Endometrial microvascular endothelial cells (primary cell): ENCODE data around the gene FAM114A1. TPM values are rescaled to one million over a fixed set of nuclear protein-coding genes. Genes with fewer than 3 reads are reported as not detected.
"Not testable (repeated sequence)": the region's sequence is repeated elsewhere in the genome, so short reads cannot be mapped to it uniquely, and the experiment has no call there.

Experiments used
- in situ Hi-C: cut with HindIII; loops from 2 replicates; pipeline ENCODE4 v1.10.0; 2017; ENCODE audit warnings: low sequenced_read_pairs, low pct_unique_long_range_greater_than_20kb; ENCODE audit errors: inconsistent ontology term
- total RNA-seq: library from RNA; depleted of rRNA; stranded (reverse); fragments of >200 nt; gene quantifications from one replicate; pipeline ENCODE4 v1.2.3, GENCODE V29; 2015; ENCODE audit errors: inconsistent ontology term

FAM114A1 gene
- total RNA-seq, 1 donor from 2014 or later = 115 TPM

GRCh38 chr4:38982361-38983095 lies 114.9 kb downstream of the FAM114A1 start:
- in situ Hi-C loops = no loop called here

- in situ Hi-C loops = no loop called here
These were observed 115.7 kb downstream of the FAM114A1 start for GRCh38 chr4:38983291-38983690.

DNA sequence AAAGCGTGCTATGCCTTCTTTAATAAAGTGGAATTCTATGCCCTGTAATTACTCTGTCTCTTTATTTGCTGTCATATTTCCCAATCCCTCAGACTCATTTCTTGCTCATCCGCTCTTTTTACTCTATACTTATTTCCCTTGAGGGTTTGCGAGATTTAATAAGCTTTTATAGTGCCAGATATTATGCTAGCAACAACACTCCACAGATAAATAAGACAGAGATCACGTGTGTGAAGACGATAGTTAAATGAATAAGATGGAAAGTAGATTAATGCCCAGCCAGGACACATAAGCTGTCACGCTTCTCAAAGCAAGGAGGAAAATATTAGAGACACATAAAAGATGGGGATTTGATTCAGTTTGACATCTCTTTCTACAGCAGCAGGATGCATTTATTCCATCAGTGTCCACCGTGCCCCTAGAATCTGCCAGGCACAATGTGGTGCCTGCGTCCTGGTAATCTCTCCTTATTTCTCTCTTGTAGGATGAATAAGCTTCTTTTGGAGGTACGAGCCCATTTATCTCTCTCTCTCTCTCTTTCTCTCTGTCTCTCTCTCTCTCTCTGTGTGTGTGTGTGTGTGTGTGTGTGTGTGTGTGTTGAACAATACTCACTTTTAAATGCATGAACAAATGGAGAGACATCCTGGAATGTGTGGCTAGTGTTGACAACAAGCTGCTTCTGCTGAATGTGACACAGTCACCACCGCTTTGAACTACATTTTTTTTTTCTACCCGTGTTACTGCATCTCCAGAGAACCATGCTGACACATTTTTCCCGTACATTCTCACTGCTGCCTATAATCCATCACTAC lies 116.4 kb downstream of the FAM114A1 start:
- in situ Hi-C loops = no loop called here

- in situ Hi-C loops = no loop called here
These were observed 117.9 kb downstream of the FAM114A1 start for GRCh38 chr4:38985410-38986100.

DNA sequence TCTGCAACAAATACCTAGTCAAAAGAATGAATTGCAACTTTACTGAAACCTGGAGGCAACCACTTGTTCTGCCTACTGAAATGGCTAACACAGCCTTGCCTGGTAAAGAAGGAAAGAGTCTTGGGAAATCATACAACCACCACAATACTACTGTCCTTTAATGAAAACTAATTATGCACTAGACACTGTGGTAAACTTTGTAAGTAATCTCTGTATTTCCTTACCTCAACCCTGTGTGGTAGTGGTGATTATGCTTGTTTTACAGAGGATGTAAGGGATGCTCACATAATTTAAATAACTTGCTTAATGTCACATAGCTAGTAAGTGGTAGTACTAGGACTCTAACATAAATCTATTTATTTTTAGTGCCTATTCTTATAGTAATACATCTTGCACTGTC lies 119.9 kb downstream of the FAM114A1 start:
- in situ Hi-C loops = no loop called here

DNA sequence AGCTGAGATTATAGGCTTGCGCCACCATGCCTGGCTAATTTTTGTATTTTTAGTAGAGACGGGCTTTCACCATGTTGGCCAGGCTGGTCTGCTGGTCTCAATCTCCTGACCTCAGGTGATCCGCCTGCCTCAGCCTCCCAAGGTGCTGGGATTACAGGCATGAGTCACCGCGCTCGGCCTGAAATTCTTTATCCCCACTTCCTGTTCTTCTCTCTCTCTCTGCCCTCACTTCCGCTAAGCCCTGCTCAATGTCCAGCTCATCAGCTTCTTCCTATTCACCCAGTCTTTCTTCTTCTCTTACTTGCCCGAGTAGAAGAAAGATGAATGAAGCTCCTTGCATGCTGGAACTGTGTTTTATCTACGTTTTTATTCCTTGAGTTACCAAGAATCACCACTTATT lies 120.7 kb downstream of the FAM114A1 start:
- in situ Hi-C loops = not testable (repeated sequence)

DNA sequence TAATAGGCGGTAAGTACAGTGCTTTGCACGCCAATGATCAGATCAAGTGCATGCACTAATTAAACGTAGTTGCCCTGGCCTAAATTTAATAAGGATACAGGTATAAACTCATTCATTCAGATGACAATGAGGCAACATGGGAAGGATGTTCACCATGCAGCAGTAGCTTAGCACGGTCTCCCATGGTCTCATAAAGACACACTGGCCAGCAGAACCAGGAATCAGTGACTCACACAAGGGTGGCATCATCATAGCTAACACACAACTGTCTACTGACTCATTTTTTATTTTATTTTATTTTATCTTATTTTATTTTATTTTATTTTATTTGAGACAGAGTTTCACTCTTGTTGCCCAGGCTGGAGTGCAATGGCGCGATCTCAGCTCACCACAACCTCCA lies 121.9 kb downstream of the FAM114A1 start:
- in situ Hi-C loops = no loop called here

GRCh38 chr4:38990241-38990640 lies 122.6 kb downstream of the FAM114A1 start:
- in situ Hi-C loops = no loop called here

DNA sequence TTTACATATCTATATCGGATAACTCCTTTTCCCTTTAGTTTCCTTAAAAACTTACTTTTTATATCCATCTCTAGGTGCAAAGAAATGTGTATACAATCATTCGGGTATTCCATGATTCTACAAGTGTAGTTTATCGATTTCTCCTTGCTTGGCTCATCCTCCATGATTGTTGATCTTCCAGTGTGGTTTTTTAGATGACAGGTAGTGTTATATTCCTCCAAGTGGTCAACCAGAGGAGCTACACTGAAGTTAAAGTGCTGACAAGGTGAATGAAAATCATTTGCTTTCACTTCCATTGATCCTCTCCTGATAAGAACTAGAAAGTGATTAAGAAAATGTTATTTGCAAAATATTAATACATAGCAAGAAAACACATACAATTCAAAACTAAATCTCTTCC lies 126.1 kb downstream of the FAM114A1 start:
- in situ Hi-C loops = no loop called here

- in situ Hi-C loops = no loop called here
These were observed 126.5 kb downstream of the FAM114A1 start for GRCh38 chr4:38994135-38994534.

Other genes with a start within 250 kb of the FAM114A1 start
- gene KLF3, start 203.6 kb upstream of the FAM114A1 start, total RNA-seq = 26.8 TPM
- not detected for gene TLR10, start 84.8 kb upstream of the FAM114A1 start, total RNA-seq
- 2.7 TPM for gene TLR1, start 63.0 kb upstream of the FAM114A1 start, total RNA-seq
- gene TLR6, start 11.0 kb upstream of the FAM114A1 start, total RNA-seq = 1.5 TPM
- 4.7 TPM for gene TMEM156, start 164.6 kb downstream of the FAM114A1 start, total RNA-seq
- 73.3 TPM for gene KLHL5, start 194.4 kb downstream of the FAM114A1 start, total RNA-seq